ENCODE data around the gene IL17RD.

Gene IL17RD

DNA sequence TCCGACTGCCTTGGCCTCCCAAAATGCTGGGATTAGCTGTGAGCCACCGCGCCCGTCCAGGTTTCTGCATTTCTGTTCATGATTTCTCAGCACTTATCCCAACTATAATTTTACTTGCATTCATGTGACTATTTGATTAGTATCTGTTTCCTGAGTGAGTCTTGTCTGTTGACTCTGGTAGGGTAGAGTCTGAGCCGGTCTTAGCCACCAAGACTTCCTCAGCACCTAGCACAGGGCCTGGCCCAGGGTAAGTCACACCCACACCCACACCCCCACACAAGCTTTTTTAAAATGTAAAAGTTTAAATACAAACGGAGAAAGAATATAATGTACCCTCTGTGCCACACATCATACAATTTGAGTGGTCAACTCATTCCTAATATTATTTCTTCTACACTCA, 107.8 kb downstream of the IL17RD start:
- Mint-ChIP-seq H3K9me3 (no peaks in the 10 kb centered on the region), H3K27me3 (peaks cover 14% of the 10 kb centered on the region), H3K27ac (no peak overlapping the region), H3K4me1 (peaks cover 8% of the 10 kb centered on the region), H3K4me3 (no peak overlapping the region)
- DNase-seq = no peak
- ATAC-seq = no peak

DNA sequence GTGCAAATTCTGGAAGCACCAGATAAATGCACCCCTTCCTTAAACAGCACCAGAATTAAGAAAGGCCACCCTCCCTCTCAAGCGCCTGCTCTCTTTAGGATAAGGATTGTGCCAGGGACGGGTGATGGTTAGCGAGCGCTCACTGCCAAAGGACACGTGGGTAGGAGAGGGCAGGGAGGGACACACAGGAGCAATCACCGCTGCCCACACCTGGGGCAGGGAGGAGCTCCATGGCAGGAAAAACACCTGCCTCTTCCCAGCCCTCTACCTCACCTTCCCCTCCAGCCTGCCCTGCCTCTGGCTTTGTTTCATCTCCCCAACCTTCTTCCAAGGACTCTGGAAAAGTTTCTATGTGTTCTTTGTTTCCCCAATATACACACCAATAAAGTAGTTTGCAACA, 112.0 kb downstream of the IL17RD start:
- Mint-ChIP-seq H3K27me3 (peaks cover 14% of the 10 kb centered on the region), H3K9me3 (no peaks in the 10 kb centered on the region), H3K27ac (no peak overlapping the region), H3K4me3 (no peak overlapping the region), H3K4me1 (no peaks in the 10 kb centered on the region)
- no peak for ATAC-seq
- no peak for DNase-seq

DNA sequence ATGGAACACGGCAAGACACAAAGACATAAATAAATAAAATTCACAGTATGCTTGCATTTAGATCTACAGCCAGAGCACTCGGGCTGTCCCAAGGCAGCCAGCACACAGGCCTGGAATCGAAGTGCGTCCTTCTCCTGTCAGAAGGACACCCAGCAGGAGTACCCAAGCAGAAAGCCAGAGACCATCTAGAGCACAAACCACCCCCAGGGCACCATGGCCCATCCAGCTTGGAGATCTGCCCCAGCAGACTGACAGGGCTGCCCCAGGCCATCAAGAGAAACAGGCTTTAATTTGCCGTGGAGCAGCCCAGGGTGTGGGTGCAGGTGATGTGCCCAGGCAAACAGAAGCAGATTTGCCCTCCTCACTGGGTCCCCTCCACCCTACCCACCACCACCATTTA, 112.5 kb downstream of the IL17RD start:
- no peaks in the 10 kb centered on the region for H3K4me1 Mint-ChIP-seq
- H3K27me3 Mint-ChIP-seq = peaks cover 14% of the 10 kb centered on the region
- ATAC-seq = no peak
- H3K4me3 Mint-ChIP-seq = no peak overlapping the region
- no peak for DNase-seq
- H3K27ac Mint-ChIP-seq = no peak overlapping the region
- no peaks in the 10 kb centered on the region for H3K9me3 Mint-ChIP-seq

DNA sequence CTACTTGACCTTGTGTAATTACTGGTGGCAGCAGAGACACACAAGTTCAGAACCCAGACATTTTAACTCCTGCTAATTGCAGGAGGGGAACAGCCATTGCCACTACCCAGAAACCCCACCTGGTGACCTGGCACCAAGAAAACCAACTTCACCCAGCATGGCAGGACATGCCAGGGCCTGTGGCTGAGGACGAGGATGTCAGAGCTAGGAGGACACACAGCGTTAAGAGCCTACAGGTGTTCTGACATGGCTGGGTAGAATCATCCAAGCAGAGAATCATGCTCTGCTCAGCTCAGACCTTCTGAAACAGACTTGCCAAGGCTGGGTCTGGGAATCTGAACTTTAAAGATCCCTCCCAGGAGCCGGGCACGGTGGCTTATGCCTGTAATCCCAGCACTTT, 116.4 kb downstream of the IL17RD start:
- no peak overlapping the region for H3K4me3 Mint-ChIP-seq
- H3K9me3 Mint-ChIP-seq = no peaks in the 10 kb centered on the region
- ATAC-seq = no peak
- DNase-seq = no peak
- no peaks in the 10 kb centered on the region for H3K4me1 Mint-ChIP-seq
- H3K27me3 Mint-ChIP-seq = no peaks in the 10 kb centered on the region
- H3K27ac Mint-ChIP-seq = no peak overlapping the region

DNA sequence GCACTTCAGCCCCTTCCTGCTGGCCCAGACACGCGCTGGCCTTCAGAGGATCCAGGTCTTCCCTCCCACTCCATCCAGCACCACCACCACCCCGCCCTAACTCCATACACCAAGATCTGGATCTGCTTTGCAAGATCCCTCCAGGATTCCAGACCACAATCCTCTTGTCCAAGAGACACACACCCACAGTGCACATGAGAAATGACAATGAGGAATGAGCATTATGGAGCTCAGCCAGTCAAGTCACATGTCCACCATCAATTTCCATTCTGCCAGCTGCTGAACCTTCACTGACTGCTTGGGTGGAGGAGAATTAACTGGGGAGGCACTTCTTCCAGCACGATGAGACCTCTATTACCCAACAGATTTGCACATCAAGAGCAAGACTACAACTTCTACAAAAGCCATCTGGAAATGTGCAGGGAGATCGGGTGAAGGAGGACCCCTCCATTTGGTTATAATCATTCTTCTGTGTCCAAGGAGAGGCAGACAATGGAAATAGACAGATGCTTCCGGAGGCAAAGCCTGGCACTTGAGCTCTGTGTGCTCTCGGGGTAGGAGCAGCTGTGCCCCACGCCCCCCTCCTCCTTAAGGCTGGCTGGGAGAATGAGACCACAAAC, 117.0 kb downstream of the IL17RD start:
- ATAC-seq (no peak), DNase-seq (no peak)
- Mint-ChIP-seq H3K27me3 (no peaks in the 10 kb centered on the region), H3K4me1 (no peaks in the 10 kb centered on the region), H3K9me3 (no peaks in the 10 kb centered on the region), H3K4me3 (no peak overlapping the region), H3K27ac (no peak overlapping the region)

DNA sequence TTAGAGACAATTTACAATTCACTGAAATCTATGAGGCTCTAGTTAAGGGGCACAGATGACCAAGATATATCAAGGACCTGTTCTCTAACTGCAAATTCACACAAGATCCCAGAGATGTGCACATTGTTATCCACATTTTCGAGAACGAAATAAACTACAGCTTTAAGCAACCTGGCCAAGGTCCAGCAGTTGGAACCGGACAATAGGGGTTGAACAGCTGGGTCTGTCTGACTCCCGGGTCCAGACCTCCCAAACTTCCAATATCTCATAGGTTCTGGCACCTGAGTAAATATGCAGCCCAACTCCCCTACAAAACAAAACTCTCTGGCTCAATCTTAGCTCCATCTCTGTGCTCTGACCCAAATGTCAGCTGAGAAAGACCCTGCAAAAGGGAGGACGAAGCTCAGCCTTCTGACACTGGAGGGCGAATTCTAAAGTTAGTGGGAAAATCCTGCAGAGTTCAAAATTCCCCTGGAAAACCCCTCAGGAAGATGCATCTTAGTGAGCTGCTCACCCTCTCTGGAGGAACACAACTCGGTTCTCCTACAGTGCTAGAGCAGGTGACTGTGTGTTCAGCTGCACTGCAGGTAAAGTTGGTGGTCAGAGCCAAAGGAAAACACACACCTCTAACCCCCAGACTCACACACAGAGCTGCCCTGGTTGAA, 118.9 kb downstream of the IL17RD start:
- ATAC-seq (no peak), DNase-seq (no peak)
- H3K9me3 Mint-ChIP-seq = no peaks in the 10 kb centered on the region
- no peaks in the 10 kb centered on the region for H3K4me1 Mint-ChIP-seq
- no peak overlapping the region for H3K4me3 Mint-ChIP-seq
- H3K27me3 Mint-ChIP-seq = peaks cover 7% of the 10 kb centered on the region
- no peak overlapping the region for H3K27ac Mint-ChIP-seq

DNA sequence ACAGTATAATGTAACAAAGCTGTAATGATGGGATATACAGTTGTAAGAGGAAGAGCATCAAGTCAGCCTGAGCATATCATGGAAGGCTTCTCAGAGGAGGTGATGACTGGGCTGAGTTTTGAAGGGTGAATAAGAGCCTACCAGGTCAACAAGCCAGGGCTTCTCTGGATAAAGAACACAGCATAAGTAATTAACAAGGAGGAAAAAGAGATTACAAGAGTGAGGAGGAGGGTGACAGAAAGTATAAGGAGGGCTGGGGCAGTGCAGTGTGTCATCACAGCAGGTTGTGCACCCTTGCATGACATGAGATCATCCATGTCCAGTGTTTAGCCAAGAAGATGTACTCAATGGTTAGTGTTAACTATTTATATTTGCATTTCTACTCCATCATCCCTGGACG, 121.6 kb downstream of the IL17RD start:
- no peak for ATAC-seq
- no peak for DNase-seq
- Mint-ChIP-seq H3K4me1 (no peaks in the 10 kb centered on the region), H3K27ac (no peak overlapping the region), H3K9me3 (no peaks in the 10 kb centered on the region), H3K4me3 (no peak overlapping the region), H3K27me3 (peaks cover 21% of the 10 kb centered on the region)

DNA sequence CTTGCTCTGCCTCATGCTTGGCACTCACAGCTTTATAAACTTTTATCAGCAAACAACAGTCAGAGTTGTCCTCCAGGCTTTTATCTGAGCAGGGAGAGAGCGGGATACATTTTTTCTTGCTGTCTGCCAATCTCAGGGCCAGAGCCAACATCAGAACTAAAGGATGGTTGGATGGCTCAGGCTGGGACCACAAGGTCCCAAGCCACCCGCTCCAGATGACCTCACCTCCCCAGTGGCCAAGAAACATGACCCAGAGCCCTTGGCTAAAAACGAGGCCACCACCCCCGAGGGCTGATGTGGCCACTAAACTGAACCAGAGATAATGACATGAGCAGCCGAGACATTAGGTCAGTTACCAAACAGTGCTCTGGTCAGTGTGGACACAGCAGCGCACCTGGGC, 123.5 kb downstream of the IL17RD start:
- Mint-ChIP-seq H3K27me3 (peaks cover 21% of the 10 kb centered on the region), H3K9me3 (no peaks in the 10 kb centered on the region), H3K27ac (no peak overlapping the region), H3K4me1 (no peaks in the 10 kb centered on the region), H3K4me3 (no peak overlapping the region)
- no peak for ATAC-seq
- DNase-seq = no peak

All from stimulated activated naive CD8-positive, alpha-beta T cell treated with anti-CD3 and anti-CD28 coated beads, Interleukin-15, amount 100 ng/mL, for 72 hours (primary cell).